ENCODE measurements around the gene HYCC1.

Gene HYCC1

DNA sequence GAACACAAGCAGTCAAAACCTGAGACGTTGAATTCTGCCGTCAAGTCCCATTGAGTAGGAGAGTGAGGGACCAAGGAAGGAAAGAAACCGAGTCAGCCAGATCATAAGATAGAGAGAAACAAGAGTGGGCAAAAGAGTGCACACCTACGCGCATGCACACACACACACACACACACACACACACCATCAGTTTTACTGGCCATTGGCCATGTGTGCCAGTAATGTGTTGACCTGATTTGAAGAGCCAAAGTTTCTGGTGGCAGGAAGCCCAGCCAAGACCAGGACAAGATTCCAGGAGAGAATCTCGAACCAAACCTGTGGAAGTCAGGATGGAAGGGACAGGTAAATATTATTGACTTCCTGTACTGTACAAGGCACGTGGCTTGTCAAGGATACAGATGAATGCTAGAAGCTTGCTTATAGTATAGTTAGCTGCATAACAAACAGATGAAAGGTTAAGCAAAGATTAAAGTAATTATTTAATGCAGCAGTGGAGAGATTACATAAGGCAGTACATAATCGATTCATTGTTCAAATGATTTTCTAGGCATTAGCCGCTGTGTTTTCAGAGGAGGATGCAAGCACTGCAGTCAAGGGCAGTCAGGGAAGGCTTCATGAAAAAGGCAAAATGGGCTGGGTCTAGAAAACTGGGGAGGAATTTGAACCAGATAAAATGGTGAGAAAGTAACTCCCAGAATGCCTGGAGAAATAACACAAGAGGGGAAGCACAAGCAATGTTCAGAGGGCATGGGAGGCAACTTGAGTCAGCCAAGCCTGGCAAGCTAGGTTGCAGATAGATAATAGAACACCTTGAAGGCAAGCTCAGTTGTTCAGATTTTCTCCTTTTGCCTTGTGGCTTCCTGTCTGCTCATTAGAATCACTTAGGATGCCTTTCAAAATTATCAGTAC lies 2.7 kb upstream of the HYCC1 start:
- DNase-seq (ENCODE audit: low spot score), result peak; percentile 44

DNA sequence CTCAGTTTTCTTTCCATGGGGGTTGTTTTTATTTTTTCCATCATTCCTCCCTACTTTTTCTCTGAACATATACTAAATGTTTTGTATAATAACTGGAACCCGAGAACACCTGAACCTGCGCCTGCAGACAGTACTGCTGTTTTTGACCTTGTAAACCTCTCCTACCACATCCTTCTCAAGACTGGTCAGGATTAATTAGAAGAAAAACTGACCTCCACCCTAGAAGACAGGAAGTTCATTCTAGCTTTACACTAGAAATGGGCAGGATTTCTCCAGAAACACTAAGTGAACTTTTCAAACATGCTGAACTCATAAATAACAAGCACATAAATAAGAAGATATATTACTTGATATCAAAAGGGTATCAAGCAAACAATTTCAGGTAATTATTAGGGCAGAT lies 751 bp upstream of the HYCC1 start:
- no peak for DNase-seq (ENCODE audit: low spot score)

DNA sequence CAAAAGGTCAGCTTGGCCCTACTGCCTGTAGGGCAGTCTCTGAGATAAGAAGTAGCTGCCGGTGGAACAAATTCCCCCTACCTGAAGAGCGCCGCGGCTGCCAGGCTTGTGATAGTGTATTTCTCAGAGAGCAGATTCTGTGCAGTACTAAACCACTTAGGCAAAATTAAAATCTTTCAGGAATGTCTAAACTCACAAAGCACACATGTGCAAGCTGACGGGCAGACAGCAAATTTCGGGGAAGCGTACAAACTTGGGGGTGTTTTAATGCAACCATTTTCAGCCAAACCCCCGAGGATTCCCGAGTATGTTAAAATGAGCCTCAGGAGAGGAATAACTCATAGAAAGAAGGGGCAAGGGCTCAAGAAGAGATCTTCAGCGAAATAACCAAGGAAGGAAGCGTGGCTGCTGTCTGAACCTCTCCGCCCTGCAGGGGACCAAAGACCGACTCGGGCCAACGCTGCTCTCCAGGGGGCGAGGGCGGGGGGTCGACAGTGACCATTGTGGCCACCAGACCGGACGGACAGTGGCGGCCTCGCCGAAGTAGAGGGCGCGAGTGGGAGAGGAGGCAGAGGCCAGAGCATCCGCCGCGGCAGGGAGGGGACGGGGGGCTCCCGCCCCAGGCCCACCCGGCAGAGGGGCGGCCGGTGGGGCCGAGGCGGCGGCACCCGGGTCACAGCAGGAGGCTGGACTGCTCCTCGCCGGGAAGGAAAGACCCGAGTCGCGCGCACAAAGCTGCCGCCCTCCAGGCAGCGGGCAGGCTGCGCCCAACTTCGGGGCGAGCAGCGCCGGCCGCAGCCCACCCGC lies 819 bp downstream of the HYCC1 start:
- peak; percentile 83 for DNase-seq (ENCODE audit: low spot score)

DNA sequence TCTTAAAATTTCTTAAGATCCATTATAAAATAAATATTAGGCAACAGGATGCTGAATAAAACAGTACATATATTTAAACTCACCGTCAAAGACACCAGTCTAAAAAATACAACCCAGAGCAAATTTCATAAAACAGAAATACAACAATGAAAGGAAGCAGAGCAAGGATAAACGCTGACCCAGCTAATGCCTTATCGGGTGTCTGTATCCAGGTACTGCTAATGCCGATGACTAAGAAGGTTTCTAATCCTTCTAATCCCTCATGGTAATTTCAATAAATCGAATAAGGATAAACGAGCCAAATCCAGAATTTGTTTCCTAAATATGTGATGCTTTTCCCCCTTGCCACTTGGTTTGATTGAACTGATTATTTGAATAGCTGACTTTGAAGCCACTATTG lies 1.7 kb downstream of the HYCC1 start:
- peak; percentile 33 for DNase-seq (ENCODE audit: low spot score)

DNA sequence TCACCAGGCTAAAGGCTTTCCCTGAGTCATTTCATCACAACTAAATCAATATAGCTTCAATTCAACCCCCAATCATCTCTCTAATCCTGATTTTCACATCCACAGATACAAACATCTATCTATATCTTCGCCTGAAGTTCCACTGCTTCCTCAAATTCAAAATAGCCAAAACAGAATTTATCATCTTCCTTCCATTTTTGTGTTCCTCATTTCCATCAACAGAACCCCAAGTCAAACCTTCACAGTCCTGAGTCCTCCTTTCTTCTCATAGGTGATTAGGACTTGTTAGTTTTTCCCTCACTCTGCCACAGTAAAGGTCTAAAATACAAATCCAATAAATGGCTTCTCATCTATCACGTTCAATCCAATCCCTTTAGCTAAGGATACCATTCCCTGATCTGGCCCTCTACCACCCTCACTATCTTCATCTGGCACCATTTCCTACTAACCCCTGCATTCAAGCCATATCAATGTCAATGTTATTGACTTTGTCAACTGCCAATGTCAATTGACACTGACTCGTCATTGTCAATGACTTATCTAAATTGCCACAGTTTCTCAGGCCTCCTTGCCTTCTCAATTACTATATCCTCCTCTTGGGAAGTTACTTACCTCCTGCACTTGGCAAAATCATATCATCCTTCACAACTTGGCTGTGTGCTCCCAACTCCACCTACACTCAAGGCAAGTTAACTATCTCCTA lies 2.6 kb downstream of the HYCC1 start:
- no peak for DNase-seq (ENCODE audit: low spot score)

DNA sequence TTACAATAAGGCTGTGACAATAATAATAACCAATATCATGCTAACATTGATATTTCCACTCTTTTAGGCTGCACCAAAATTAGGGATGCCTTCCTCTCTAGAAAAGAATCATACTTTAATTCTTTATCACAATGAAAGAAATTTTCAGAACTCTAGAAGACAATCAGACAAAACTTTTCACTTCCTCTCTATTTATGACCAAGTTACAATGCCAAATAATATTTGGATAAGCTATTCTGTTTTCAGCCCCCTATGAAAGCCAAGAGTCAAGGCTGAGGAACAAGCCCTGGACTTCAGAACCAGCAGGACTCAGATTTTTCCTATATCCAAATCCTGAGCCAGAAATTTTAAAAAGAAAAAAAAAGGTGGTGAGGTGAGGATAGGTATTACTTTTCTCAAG lies 4.6 kb downstream of the HYCC1 start:
- DNase-seq (ENCODE audit: low spot score), result no peak

DNA sequence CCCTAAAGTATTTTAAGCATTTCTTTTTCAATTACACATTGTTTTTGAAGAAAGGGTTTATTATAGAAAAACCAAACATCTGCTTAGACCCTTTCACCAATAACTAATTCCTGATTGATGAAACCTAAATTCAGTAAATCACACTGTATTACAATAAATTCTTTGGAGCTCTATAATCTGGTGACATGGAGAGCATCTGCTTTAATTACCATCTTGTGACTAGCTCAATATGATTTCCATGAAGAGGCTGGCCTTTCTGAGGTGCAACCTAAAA lies 9.7 kb downstream of the HYCC1 start:
- DNase-seq (ENCODE audit: low spot score), result no peak

DNA sequence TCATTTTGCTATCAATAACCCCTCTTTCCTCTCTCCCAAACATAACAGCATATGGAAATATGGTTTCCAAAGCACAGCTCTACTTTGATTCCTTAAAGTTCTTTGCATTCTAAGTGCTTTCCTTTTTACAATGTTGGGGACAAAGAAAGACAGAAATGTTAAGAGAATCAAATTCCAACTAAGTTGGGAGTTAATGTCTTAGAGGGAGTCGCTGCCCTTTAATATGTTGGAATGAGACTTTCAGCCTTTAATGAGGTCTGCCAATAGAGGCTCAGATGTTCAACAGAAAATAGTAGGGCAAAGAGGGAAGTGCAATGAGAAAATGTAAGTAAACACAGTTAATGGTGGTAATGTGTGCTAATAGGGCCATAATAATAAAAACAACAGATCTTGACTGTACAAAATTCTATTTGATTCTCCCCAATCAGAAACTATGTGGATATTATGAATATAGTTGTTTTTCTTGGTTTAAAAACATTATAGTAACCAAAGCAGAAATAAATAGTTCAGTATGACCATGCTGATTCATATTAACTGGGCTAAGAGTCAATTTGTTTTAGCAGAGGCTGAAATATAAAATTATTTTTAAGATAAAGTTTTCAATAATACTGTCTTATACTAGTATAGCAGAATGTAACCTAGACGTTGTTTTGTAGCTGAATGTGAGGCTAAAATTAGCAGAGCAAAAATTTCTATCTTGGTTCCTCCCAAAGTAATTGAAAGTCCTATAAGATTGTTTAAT lies 10.3 kb downstream of the HYCC1 start:
- DNase-seq (ENCODE audit: low spot score), result no peak

DNA sequence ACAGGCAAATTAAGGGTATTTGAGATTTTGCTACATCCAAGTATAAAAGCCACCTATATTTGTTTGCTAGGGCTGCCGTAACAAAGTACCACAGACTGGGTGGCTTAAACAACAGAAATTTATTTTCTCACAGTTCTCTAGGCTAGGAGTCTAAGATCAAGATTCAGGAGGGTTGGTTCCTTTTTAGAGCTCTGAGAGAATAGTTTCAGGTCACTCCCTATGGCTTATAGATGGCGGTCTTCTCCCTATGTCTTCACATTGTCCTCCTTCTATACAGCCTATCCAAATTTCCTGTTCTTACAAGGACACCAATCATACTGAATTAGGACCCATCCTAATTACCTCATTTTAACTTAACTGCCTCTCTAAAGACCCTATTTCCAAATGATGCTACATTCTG lies 11.2 kb downstream of the HYCC1 start:
- no peak for DNase-seq (ENCODE audit: low spot score)

DNA sequence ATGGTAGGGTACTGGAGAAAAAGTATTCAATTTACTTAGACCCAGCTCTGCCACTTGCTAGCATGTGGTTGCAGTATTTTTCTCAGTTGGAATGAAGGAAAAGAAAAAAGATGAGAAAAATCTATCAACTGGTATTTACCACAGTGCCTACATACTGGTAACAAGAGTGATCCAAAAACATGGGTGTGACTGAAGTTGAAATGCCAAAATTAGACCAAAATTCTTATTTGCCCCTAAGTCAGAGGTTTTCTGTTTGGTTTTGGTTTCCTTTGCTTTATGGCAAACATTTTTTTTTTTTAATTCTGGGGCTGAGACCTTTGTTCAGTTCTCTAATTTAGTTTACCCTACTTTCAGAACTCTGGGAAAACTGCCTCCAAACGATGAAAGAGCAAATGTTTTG lies 12.3 kb downstream of the HYCC1 start:
- no peak for DNase-seq (ENCODE audit: low spot score)

DNA sequence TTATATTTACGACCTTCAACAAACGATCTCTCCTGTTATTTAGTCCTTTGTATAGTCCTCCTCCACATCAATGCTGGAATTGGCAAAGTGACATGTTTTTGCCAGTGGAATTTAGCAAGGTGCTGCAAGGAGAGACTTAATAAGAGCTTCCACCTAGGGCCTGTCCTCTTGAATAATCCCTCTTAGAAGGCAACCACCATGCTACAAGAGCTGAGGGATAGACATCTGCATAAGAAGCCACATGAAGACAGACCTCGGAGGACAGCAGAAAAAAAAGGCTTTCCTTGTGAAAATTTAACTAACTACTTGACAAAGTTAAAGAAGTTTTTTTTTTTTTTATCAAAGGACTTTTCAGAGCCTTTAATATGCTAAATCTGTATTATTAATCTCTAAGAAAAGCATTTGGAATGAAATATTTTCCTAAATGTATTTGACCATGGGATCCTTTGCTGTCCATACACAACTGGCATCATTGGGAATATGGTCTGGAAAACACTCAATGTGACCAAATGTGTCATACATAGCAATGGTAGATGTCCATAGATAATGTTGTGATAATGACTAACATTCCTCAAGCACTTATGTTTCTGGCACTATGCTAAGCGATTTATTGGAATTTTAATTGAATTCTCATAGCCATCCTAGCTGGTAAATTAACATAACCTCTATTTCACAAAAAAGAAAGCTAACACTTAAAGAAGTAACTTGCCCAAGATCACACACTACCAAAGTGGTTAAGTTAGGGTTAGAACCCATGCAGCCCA lies 13.2 kb downstream of the HYCC1 start:
- DNase-seq (ENCODE audit: low spot score), result no peak

DNA sequence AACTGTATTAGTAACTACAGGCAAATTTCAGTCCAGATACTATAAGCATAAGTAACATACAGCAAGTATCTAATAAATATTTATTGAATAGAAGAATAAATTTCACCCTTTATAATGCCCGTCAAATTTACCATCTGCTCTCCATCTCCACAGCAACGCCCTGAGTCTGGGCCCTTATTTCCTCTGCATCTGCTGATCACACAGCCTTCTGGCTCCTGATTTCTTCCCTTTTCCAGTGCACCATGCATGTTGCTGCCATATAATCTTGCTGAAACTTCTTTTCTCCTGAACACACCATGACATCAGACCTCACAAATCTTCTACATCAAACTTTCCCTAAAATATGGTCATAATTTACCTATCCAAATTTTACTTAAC lies 15.4 kb downstream of the HYCC1 start:
- no peak for DNase-seq (ENCODE audit: low spot score)

DNA sequence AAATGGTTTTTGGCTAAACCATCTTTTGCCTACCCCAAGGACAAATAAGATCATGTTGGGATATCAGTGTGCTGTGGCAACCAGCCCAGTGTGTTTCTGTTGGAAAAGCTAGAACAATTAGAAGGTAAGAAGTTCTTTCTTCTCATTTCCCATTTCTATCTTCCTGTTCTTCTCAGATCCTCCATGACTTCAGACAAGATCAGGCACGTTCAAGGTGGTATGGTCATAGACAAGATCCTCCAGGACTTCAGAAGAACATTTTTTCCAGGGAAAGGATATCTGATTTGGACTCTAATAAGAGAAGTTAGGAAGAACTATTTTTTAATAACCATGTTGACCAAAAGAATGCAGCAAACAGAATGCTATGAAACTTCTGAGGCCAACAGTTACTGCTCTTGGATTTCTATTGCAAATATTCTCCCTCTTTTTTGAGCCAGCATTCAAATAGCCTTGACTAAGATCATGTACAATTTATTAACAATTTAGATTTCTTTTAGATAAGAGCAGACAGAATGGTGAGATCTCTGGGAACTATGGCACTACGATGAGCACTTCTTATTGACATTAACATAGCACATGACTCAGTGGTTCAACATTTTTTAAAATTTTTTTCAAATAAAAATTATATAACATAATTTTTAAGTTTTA lies 15.9 kb downstream of the HYCC1 start:
- no peak for DNase-seq (ENCODE audit: low spot score)

DNA sequence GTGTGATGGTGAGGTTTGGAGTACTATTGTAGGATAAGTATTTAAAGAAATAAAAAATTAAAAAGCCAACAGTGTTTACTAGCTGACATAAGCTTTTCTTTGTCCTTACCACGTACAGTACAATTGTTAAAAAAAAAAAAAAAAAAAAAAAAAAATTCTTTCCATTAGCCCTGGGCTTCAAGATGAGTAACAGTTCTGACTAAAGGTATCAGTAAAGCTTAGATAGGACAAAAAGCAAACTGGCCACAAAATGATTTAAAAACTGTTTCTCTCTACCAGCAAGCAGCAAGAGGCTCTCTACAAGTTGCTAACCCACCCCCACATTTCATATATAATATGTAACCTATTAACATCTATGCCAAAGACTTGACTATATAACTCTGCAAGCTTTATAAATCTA lies 17.5 kb downstream of the HYCC1 start:
- no peak for DNase-seq (ENCODE audit: low spot score)

DNA sequence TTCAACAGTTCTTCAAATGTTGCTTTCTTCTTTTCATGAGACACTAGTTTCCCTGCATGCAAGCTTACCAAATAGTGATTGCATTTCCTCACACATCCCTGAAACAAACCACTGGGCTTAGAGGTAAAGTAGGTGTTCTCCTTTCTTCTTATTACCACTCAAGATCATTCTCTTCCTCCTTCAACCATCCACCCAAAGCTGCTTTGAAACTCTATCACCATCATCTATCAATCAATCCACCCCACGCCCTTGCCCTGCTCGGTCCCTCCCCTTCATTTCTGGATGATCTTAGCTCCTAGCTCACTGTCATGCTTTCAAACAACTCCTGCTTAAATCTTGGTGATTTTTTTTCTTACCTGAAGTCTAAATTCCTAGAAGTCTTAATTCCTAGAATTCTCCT lies 18.9 kb downstream of the HYCC1 start:
- no peak for DNase-seq (ENCODE audit: low spot score)

DNA sequence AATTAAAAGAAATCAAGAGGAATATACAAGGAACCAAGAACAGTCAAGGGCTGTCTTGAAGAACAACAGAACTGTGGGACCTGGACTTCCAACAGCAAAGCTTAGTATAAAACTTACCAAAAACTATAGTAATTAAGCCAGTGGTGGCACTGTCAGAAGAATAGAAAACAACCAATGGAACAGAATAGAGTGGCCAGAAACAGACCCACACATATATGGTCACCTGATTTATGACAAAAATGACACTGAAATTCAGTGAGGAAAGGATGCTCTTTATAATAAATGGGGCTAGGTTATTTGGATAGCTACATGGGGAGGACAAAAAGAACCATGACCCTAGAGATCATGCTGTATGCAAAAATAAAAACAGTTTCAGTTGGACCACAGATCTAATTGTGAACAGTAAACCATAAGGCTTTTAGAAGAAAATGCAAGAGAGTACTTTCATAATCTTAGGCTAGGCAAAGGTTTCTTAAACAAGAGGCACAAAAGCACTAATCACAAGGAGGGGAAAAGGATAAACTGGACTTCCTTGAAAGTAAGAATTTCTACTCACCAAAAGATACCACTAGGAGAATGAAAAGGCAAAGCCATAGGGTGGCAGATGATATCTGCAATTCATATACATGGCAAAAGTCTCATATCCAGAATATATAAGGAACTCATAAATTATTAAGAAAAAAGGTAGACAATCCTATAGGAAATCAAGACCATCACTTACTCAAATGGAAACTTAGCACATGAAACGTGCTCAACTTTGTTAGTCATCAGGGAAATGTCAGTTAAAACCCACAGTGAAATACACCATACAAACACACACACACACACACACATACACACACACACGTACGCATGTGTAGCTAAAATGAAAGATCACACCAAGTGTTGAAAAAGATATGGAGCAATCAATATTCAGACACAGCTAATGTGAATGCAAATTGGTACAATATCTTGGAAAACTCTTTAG lies 20.8 kb downstream of the HYCC1 start:
- DNase-seq (ENCODE audit: low spot score), result peak; percentile 46

DNA sequence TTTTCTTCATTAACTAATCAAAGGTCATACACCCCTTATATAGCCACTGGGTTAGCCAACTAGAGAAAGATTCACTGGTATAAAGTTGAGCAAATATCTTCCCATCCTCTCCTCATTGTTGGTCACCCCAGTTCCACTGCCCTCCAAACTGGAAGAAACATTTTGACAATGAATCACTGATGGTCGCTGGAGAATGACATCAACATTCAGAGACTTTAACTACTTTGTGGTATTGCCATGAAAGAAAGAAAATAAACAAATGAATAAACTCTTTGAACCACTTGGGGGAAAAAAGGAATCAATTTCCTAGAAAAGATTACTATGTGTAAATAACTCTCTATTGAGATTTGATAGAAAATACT lies 23.4 kb downstream of the HYCC1 start:
- DNase-seq (ENCODE audit: low spot score), result peak; percentile 50

DNA sequence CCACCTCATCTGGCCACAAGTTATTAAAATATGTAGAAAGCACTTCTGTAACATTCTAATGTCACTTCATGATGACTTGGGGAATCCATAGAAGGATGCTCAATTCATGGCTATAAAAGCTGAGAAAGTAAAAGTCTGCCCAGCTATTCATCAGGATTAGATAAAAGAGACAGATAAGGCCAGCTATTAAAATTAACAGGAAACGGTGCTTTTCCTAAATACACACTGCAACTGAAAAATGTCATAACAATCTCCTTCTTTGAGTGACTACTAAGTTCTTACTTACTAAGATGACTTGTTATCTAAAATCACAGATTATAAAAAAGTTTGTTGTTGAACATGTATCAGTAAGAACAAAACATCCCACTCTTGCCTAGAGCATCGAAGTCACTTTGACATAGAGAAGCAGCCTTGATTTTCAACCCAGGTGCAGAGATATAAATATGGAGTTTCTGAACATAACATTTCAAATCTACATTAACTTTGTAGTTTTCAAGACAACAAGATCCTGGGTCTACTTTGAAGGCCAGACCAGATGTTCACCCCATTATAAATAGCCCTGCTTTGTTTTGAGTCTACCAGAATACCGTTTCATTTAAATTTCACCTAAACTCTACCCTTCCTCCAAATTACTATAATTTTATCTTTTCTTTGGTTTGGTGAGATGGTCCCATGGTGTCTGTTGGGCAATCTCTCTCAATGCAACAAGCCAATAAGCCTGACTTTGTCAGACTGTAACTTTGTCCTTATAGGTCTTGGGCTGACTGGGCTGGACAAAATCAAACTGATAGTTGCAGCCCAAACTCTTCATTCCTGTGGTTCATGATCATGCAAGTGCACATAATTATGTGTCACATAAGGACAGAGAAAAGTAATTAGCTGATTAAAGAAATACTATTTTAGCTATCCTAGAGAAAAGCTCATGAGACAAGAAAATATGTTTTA lies 24.0 kb downstream of the HYCC1 start:
- peak; percentile 86 for DNase-seq (ENCODE audit: low spot score)

DNA sequence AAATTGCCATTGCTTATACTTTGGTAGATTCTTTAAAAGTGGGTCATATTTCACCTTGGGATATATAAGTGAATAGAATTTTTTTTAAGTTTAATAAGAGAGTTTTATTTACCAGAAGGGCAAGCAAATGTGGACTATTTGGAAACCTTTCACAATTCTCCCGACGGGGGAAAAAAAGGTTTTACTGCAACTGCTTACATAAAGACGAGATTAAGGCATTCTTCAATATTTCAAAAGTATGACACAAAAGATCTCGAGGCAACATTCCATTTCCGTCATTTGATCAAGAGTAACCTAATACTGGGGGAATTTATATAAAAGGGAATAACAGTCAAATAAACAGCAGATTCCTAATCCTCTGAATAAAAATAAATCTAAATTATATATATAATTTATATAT lies 28.5 kb downstream of the HYCC1 start:
- no peak for DNase-seq (ENCODE audit: low spot score)

All from NAMALWA (cell line).